Erythroblast (primary cell): ENCODE results near the gene CERS6.

Experiments used
- DNase-seq, 2 experiments: peaks; one replicate each; lab custom pipeline; 2025; lab: John Stamatoyannopoulos, UW
- GATA1 ChIP-seq: IDR thresholded peaks from 2 replicates; pipeline ENCODE4 v1.6.1; 2011; ENCODE audit warnings: low read depth, mild to moderate bottlenecking, control low read depth, low read length, moderate library complexity
- POLR2A ChIP-seq: IDR thresholded peaks from 2 replicates; pipeline ENCODE4 v1.6.1; 2011; ENCODE audit warnings: mild to moderate bottlenecking, low read length

The CERS6 gene

GRCh38 chr2:168687314-168687713, 231.2 kb downstream of the CERS6 start:
- TF ChIP-seq POLR2A (no peak), GATA1 (no peak)
- no peak for DNase-seq

GRCh38 chr2:168690381-168690885, 234.4 kb downstream of the CERS6 start:
- no peak for DNase-seq
- no peak for TF ChIP-seq POLR2A
- TF ChIP-seq GATA1 = no peak

GRCh38 chr2:168691221-168691620, 235.1 kb downstream of the CERS6 start:
- no peak for TF ChIP-seq POLR2A
- no peak for TF ChIP-seq GATA1
- DNase-seq = no peak

- TF ChIP-seq POLR2A = no peak
- no peak for TF ChIP-seq GATA1
- no peak for DNase-seq
These were observed 236.2 kb downstream of the CERS6 start for GRCh38 chr2:168692132-168692744.

GRCh38 chr2:168694173-168694572, 238.1 kb downstream of the CERS6 start:
- TF ChIP-seq GATA1 (no peak), POLR2A (no peak)
- DNase-seq = no peak

- TF ChIP-seq GATA1 = no peak
- TF ChIP-seq POLR2A = no peak
- no peak for DNase-seq
These were observed 238.8 kb downstream of the CERS6 start for GRCh38 chr2:168694866-168695265.

GRCh38 chr2:168697668-168698121, 241.6 kb downstream of the CERS6 start:
- TF ChIP-seq GATA1 (no peak), POLR2A (no peak)
- no peak for DNase-seq

GRCh38 chr2:168698969-168699368, 242.9 kb downstream of the CERS6 start:
- no peak for DNase-seq
- TF ChIP-seq POLR2A (no peak), GATA1 (no peak)

GRCh38 chr2:168699844-168700417, 243.9 kb downstream of the CERS6 start:
- DNase-seq = no peak
- TF ChIP-seq GATA1 (no peak), POLR2A (no peak)

GRCh38 chr2:168700615-168701245, 244.7 kb downstream of the CERS6 start:
- no peak for DNase-seq
- TF ChIP-seq POLR2A = no peak
- no peak for TF ChIP-seq GATA1

GRCh38 chr2:168702579-168702978, 246.5 kb downstream of the CERS6 start:
- DNase-seq = no peak
- TF ChIP-seq GATA1 (no peak), POLR2A (no peak)

GRCh38 chr2:168703926-168704325, 247.9 kb downstream of the CERS6 start:
- DNase-seq = no peak
- TF ChIP-seq POLR2A (no peak), GATA1 (no peak)

GRCh38 chr2:168705534-168706470, 249.7 kb downstream of the CERS6 start:
- TF ChIP-seq GATA1 = no peak
- no peak for TF ChIP-seq POLR2A
- DNase-seq = peak; percentile 23 to 25

- DNase-seq = no peak
- TF ChIP-seq GATA1 (no peak), POLR2A (no peak)
These were observed 250.7 kb downstream of the CERS6 start for GRCh38 chr2:168706806-168707205.
